Lower leg skin (tissue), 3 donors: Measurements from ENCODE around the gene FLNB.

ENCODE experiments used
- POLR2A ChIP-seq, 2 donors: fragments of 450-650 bp; IDR thresholded peaks; one replicate each; pipeline ENCODE4 v1.6.1; 2016 to 2017; ENCODE audit warnings: antibody characterized with exemption in 2 of 2, mild to moderate bottlenecking in 1 of 2, moderate library complexity in 1 of 2
- TF ChIP-seq, protein P1 (sequence below), 3 donors: fragments of 450-650 bp; IDR thresholded peaks; one replicate each; pipeline ENCODE4 v1.5.1; 2016; ENCODE audit warnings: antibody characterized with exemption in 3 of 3, mild to moderate bottlenecking in 3 of 3, moderate library complexity in 2 of 3

DNA sequence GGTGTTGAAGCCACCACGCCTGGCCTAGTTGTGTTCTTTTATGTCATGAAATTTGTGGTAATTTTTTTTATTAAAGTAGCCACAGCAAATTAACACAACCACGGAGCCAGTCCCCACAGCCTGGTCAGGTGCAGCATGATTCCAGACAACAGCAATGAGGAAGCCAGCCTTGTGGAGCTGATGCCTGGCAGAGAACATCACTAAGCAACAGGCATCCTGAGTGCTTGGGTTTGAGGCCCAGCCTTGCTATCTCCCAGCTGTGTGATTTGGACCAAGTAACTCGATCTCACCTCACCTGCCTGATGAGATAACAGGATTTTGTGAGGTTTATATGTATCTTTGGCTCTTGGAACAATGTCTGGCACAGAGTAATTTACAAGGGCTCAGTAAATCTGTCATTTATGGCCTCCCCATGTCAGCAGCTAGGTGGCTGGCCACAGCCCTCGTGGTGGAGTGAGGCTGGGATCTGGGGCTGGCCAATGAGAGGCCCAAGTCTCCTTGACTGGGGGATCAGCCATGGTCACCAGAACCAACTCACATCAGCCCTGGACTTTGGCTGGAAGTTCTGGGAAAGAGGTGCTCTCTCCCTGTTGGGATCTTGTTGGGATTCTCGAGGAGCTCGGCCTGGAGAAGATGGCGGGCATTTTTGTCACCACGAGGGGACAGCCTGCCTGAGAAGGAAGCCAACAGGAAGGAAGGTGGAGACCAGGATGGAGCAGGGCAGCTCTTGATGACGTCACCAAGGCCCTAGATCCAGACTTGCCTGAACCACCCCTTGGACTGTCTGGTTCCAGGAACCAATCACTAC, 22.8 kb upstream of the FLNB start:
- TF ChIP-seq, protein P1, sequence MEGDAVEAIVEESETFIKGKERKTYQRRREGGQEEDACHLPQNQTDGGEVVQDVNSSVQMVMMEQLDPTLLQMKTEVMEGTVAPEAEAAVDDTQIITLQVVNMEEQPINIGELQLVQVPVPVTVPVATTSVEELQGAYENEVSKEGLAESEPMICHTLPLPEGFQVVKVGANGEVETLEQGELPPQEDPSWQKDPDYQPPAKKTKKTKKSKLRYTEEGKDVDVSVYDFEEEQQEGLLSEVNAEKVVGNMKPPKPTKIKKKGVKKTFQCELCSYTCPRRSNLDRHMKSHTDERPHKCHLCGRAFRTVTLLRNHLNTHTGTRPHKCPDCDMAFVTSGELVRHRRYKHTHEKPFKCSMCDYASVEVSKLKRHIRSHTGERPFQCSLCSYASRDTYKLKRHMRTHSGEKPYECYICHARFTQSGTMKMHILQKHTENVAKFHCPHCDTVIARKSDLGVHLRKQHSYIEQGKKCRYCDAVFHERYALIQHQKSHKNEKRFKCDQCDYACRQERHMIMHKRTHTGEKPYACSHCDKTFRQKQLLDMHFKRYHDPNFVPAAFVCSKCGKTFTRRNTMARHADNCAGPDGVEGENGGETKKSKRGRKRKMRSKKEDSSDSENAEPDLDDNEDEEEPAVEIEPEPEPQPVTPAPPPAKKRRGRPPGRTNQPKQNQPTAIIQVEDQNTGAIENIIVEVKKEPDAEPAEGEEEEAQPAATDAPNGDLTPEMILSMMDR (IDR thresholded peaks at IDR 0.05): no peak
- TF ChIP-seq POLR2A (IDR thresholded peaks at IDR 0.05): no peak
